HCT116 (cell line): ENCODE measurements around the gene TIAM1. TPM values are rescaled to one million over a fixed set of nuclear protein-coding genes. Genes with fewer than 3 reads are reported as not detected.

ENCODE experiments used
- ATAC-seq: fragments of 200-7000 bp; cut with Tn5 transposase; 2 replicates; pipeline ENCODE4 v1.9.1; 2020; ENCODE audit warnings: mild to moderate bottlenecking, moderate library complexity
- BruUV-seq: library from RNA; stranded (reverse); fragments of 400-500 nt; replicated peaks from 2 replicates; lab custom pipeline; 2021; lab: Mats Ljungman, UMichigan
- CTCF ChIA-PET: fragments of 300-600 bp; sonication (Branson Sonifier 250); formaldehyde crosslinking; loops from one replicate; lab custom pipeline; 2021; ENCODE audit warnings: antibody characterized with exemption; lab: Charles Lee
- POLR2A ChIA-PET: fragments of 300-600, 350-600 bp; sonication (Branson Sonifier 250); formaldehyde crosslinking; loops from one replicate; lab custom pipeline; 2021; ENCODE audit warnings: antibody characterized with exemption; lab: Charles Lee
- RAD21 ChIA-PET, 2 experiments: fragments of 300-600 bp; sonication (Branson Sonifier 250); formaldehyde crosslinking; loops; one replicate each; lab custom pipeline; 2023; ENCODE audit warnings: low total read pairs in 2 of 2; ENCODE audit not compliant: uncharacterized antibody in 2 of 2, unreplicated experiment in 2 of 2, low non-redundant PET in 1 of 2; lab: Charles Lee
- DNase-seq: peaks from one replicate; pipeline ENCODE4 v3.0.0-alpha.2; 2010; ENCODE audit warnings: low read depth, low spot score
- H2AFZ ChIP-seq: fragments of 200-600 bp; shearing (Covaris generic), sonication (generic); 2 replicates; pipeline ENCODE4 v1.6.1; 2017; ENCODE audit warnings: low read depth, mixed run types, mixed read lengths, antibody characterized with exemption, low read length; ENCODE audit not compliant: poor library complexity, severe bottlenecking
- H3K27ac ChIP-seq: 2 replicates; pipeline ENCODE4 v1.5.1; 2012; ENCODE audit warnings: low read depth, low read length
- H3K27me3 ChIP-seq: fragments of 200-600 bp; sonication (generic); 2 replicates; pipeline ENCODE4 v1.6.1; 2016; ENCODE audit warnings: mixed run types, low read length, mixed read lengths; ENCODE audit not compliant: insufficient read depth
- H3K36me3 ChIP-seq, 2 experiments: fragments of 200-500 bp in 1 of 2; fragments of 200-600 bp in 1 of 2; sonication (Bioruptor generic) in 1 of 2; sonication (generic) in 1 of 2; 2 replicates each; pipeline versions ENCODE4 v1.5.1 to v1.6.1; 2014 to 2016; ENCODE audit warnings: low read length in 2 of 2, inconsistent platforms in 1 of 2, mixed read lengths in 1 of 2, mixed run types in 1 of 2; ENCODE audit not compliant: insufficient read depth in 2 of 2, control insufficient read depth in 1 of 2
- H3K4me1 ChIP-seq, 2 experiments: fragments of 200-600 bp in 1 of 2; sonication (generic) in 1 of 2; 2 replicates each; pipeline versions ENCODE4 v1.5.1 to v1.6.1; 2012 to 2017; ENCODE audit warnings: low read length in 2 of 2, inconsistent platforms in 1 of 2, mild to moderate bottlenecking in 1 of 2, mixed read lengths in 1 of 2, mixed run types in 1 of 2, moderate library complexity in 1 of 2; ENCODE audit not compliant: insufficient read depth in 2 of 2, control insufficient read depth in 1 of 2
- H3K4me2 ChIP-seq: fragments of 200-600 bp; sonication (generic); 2 replicates; pipeline ENCODE4 v1.6.1; 2017; ENCODE audit warnings: mixed run types, low read length, mixed read lengths
- H3K4me3 ChIP-seq, 2 experiments: fragments of 200-600 bp in 1 of 2; sonication (generic) in 1 of 2; replicated peaks in 1 of 2; 2 replicates each; pipeline ENCODE4 v1.5.1; 2011 to 2016; ENCODE audit warnings: low read length in 2 of 2, control low read depth in 1 of 2, low read depth in 1 of 2, mild to moderate bottlenecking in 1 of 2, mixed read lengths in 1 of 2, mixed run types in 1 of 2
- H3K79me2 ChIP-seq: fragments of 200-600 bp; sonication (generic); 2 replicates; pipeline ENCODE4 v1.6.1; 2017; ENCODE audit warnings: mild to moderate bottlenecking, mixed run types, low read length, moderate library complexity, mixed read lengths; ENCODE audit not compliant: insufficient read depth
- H3K9ac ChIP-seq: fragments of 200-600 bp; sonication (generic); 2 replicates; pipeline ENCODE4 v1.6.1; 2016; ENCODE audit warnings: low read length, mixed read lengths
- H3K9me2 ChIP-seq: fragments of 200-600 bp; sonication (generic), shearing (Covaris generic); 2 replicates; pipeline ENCODE4 v1.6.1; 2017; ENCODE audit warnings: mixed run types, mild to moderate bottlenecking, moderate library complexity; ENCODE audit not compliant: insufficient read depth
- H3K9me3 ChIP-seq, 2 experiments: fragments of 200-500 bp in 1 of 2; fragments of 200-600 bp in 1 of 2; sonication (Bioruptor generic) in 1 of 2; sonication (generic) in 1 of 2; 2 replicates each; pipeline ENCODE4 v1.6.1; 2014 to 2017; ENCODE audit warnings: low read length in 2 of 2, mixed read lengths in 2 of 2, inconsistent platforms in 1 of 2, low read depth in 1 of 2, mild to moderate bottlenecking in 1 of 2, mixed run types in 1 of 2, moderate library complexity in 1 of 2; ENCODE audit not compliant: control insufficient read depth in 1 of 2, insufficient read depth in 1 of 2
- H4K20me1 ChIP-seq: fragments of 200-600 bp; sonication (generic), shearing (Covaris generic); 2 replicates; pipeline ENCODE4 v1.6.1; 2017; ENCODE audit warnings: mixed run types, mild to moderate bottlenecking, moderate library complexity; ENCODE audit not compliant: insufficient read depth
- ATF3 ChIP-seq: IDR thresholded peaks from 2 replicates; pipeline ENCODE4 v1.6.1; 2012
- CEBPB ChIP-seq: IDR thresholded peaks from 2 replicates; pipeline ENCODE4 v1.6.1; 2012; ENCODE audit warnings: low read depth
- FOSL1 ChIP-seq: IDR thresholded peaks from 2 replicates; pipeline ENCODE4 v1.6.1; 2012; ENCODE audit warnings: low read depth
- JUND ChIP-seq: IDR thresholded peaks from 2 replicates; pipeline ENCODE4 v1.6.1; 2012
- POLR2A ChIP-seq: IDR thresholded peaks from 2 replicates; pipeline ENCODE4 v1.7.0; 2011; ENCODE audit warnings: borderline replicate concordance; ENCODE audit not compliant: insufficient read depth, insufficient read length; ENCODE audit errors: extremely low read depth
- POLR2AphosphoS5 ChIP-seq: IDR thresholded peaks from 2 replicates; pipeline ENCODE4 v1.6.1; 2011; ENCODE audit warnings: mild to moderate bottlenecking, low read depth, low read length, moderate library complexity
- REST ChIP-seq: IDR thresholded peaks from 2 replicates; pipeline ENCODE4 v1.6.1; 2012; ENCODE audit warnings: low read depth
- SIN3A ChIP-seq: IDR thresholded peaks from 2 replicates; pipeline ENCODE4 v1.6.1; 2012; ENCODE audit warnings: low read depth
- YY1 ChIP-seq: IDR thresholded peaks from 2 replicates; pipeline ENCODE4 v1.6.1; 2011; ENCODE audit warnings: low read length, low read depth, moderate library complexity, mild to moderate bottlenecking; ENCODE audit not compliant: insufficient replicate concordance; ENCODE audit errors: extremely low read depth
- intact Hi-C: fragments of 100-400 bp; cut with micrococcal nuclease; formaldehyde crosslinking; loops from 2 replicates; pipeline ENCODE4 v1.10.0; 2022
- total RNA-seq: library from RNA; stranded (reverse); gene quantifications from one replicate; pipeline ENCODE4 v1.2.1, GENCODE V29; 2021; ENCODE audit not compliant: unreplicated experiment

The TIAM1 gene
- total RNA-seq, 1 experiment from 2014 or later: 47.8 TPM

DNA sequence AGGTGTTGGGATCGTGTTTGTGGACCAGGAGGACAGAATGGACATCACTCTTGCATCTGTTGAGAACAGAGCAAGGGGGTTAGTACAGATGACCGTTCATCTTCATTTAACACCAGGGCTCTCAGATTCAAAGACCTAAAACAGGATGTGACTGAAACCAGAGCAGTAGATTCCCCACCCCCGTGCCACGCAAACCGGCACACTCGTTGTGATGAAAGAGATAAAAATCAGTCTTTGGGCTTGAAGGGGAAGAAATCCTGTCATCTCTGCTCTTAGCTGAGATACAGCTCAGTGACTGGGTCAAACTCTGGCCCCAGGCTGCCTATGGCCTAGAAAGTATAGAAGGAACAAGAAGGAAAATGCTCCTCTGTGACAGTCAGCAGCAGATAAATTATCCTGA lies 159.6 kb downstream of the TIAM1 start:
- Histone ChIP-seq H4K20me1 (no peaks in the 10 kb centered on the region), H3K9ac (no peak overlapping the region), H3K79me2 (no peaks in the 10 kb centered on the region), H3K4me2 (no peak overlapping the region), H2AFZ (no peak overlapping the region), H3K9me2 (no peaks in the 10 kb centered on the region), H3K27me3 (no peaks in the 10 kb centered on the region), H3K4me3 (no peak overlapping the region), H3K36me3 (peaks cover 0 to 6% of the 10 kb centered on the region in 2 experiments; a peak in 1 of 4 replicates), H3K9me3 (no peaks in the 10 kb centered on the region), H3K27ac (no peak overlapping the region), H3K4me1 (no peaks in the 10 kb centered on the region)
- ATAC-seq: no peak
- ChIA-PET POLR2A (no interaction called here), RAD21 (no interaction called here), CTCF (interaction anchor here (1.1 kb wide), 1 partner anchor 14 kb away, joined by 3 read pairs; no protein-coding TSS in a partner anchor)
- TF ChIP-seq YY1 (no peak), SIN3A (no peak), POLR2A (no peak), JUND (no peak), REST (no peak), CEBPB (no peak), ATF3 (no peak), FOSL1 (no peak), POLR2AphosphoS5 (no peak)
- no TSS peak for BruUV-seq
- no peak for DNase-seq
- intact Hi-C loops: no loop called here
